ENCODE measurements around the gene CLEC2D.
"Not testable (repeated sequence)": the region's sequence is repeated elsewhere in the genome, so short reads cannot be mapped to it uniquely, and the experiment has no call there.

Gene CLEC2D, protein sequence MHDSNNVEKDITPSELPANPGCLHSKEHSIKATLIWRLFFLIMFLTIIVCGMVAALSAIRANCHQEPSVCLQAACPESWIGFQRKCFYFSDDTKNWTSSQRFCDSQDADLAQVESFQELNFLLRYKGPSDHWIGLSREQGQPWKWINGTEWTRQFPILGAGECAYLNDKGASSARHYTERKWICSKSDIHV

DNA sequence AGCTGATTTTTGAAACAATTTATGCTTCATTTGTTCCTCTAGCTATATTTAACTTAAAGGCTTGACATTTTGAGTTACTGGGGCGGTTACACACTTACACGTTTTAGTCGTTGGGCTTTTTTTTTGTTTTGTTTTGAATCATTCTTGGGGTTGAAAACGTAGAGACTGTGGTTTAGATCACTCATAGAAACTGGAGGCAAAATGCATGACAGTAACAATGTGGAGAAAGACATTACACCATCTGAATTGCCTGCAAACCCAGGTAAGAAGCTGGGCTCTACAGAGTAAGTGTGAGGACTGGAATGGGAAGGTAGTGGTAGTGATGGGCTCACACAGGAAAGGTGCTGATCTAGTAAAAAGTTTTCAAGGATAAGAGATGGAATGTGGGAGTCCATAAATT is at the start of gene CLEC2D:
Gene CLEC2D (plus strand): TSS at position 180 of the 400 bp plus-strand sequence. CDS start 22 bp downstream, at position 202.
- no peak for DNase-seq

DNA sequence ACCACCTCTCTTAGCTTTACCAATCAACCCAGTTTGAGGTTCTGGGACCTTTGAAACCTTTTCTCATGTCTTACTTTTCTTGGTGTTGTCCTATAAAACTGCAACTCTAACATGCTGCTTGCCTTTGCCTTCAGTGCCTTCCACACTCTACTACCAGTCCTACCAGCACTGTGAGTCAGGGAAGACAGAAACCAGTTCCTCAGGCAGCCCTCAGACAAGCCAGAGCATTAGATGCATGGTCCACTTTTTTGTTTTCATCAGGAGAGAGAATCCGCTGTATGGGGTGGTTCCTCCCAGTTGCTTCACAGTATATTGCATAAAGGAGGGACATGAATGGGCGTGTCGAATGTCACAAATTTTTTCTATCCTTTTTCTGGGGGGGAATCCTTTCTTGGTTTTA is 44.5 kb upstream of the CLEC2D start:
- no peak for DNase-seq

DNA sequence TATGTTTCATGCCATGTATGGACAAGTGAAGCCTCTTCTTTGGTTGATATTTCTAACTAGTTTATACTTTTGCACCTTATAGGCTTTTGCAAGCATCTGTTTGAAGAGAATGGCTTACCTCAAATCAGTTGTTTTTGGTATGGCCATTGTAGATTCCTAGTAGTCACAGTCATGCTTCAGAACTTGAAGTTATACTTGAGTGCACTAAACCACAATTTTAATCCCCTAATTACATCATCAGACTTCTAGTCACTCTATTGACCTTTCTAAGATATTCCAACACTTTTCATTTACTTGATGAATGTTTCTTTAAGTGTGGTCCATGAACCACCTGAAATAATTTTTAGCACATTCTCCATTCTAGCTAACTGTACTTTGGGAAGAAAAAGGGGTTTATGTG is 43.2 kb upstream of the CLEC2D start:
- DNase-seq: no peak

DNA sequence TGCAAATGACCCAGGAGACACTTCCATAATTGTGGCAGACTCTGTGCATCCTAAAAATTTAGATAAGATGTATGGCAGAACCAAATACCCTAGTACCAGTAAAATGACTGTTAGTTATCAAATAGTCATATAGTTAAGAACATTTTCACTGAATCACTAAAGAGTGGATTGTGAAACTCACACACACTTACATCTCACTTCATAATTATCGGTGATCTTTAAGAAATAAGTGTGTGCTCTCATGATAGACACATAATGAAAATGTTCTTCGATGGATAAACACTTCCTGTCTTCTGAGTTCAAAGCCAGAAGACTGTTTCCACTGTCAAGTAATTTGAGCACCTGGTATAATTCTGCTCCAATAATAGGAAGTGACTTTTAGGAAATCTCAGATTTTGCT is 42.7 kb upstream of the CLEC2D start:
- no peak for DNase-seq

DNA sequence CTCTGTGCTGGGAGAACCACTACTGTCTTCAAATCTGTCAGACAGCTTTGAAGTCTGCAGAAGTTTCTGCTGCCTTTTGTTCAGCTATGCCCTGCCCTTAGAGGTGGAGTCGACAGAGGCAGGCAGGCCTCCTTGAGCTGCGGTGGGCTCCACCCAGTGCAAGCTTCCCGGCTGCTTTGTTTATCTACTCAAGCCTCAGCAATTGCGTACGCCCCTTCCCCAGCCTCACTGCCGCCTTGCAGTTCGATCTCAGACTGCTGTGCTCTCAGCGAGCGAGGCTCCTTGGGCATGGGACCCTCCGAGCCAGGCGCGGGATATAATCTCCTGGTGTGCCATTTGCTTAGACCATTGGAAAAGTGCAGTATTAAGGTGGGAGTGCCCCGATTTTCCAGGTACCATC is 36.7 kb upstream of the CLEC2D start:
- no peak for DNase-seq

DNA sequence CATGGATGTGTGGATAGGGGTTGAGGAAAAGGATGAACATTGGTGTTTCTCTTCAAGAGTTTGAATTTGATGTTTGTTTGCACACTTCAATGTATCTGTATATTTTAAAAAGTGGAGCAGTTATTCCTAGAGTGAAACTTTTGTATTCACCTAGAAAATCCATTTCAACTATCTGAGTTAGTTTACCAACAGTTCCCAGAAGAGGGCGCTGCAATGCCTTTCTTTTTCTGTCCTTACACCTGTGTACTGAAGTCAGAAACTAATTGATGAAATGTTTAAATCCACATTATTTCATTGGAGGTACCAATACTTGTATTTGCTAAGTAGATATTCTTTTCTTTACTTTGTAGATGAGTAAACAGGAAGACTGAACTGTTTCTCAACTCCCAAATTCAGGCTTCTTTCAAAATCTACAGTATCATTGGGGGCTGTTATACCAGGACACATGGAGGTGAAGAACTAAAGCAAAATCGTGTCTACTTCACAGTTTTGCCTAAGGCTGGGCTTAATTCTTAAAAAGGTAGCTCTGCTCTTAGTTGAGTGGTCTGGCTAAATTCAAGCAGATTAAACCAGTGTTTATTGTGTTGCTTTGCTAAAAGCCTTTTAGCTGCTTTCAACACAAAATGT is 35.2 kb upstream of the CLEC2D start:
- peak; percentile 63 for DNase-seq

DNA sequence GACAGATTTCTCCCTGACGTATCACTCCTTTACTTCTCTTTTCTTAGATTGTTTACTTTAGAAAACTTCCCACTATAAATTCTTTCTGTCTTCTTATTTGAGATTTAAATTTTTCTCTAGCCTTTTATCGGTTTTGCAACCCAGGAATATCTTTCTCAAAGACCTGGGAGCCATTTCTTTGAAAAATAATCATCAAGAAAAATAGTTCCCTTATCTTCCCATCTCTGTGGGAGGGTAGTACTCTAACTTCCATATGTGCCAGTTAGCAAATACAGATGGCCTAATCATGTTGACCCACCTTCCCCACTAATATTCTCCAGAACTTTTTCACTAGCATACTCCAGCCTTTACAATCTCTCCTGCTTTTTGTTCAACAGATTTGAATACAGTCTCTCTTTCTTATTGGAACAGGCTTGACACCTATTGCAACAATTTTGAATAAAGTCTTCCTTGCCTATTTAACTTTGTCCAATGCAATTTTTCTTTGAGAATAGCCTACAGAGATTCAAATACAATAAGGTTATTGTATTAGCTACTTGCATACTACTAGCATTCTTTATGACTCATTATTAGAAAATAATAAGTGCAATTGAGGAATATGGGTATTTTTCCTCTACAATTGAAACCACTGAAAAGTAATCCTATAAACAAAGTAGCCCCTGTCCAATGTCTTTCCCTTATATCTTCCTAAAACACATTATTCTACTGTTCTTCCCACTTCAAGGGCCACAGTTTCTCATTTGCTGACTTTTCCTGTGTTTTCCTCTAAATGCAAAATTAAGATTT is 34.4 kb upstream of the CLEC2D start:
- no peak for DNase-seq

DNA sequence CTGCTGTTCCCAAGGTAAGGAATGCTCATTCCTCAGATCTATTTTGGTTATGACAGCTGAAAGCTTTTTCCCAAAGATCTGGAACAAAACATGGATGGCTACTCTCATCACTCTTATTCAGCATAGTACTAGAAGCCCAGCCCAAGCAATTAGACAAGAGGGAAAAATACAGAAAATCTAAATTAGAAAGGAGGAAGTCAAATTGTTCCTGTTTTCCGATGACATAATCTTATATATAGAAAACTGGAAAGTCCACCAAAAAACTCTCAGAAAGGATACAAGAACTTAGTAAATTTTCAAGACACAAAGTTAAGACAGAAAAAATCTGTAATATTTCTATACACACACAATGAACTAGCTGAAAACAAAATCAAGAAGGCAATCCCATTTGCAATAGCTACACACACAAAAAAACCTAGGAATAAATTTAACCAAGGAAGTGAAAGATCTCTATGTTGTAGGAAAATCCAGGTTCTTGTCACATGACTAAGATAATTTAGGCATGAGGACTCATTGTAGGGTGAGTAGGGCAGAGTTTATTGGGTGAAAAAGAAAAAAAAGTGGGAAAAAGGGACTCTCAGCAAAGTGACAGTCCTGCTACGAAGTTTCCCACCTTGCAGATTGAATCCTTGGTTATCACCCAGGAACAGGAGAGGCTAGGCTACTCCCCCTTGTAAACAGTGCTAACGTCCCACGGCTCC is 33.2 kb upstream of the CLEC2D start:
- DNase-seq: no peak

DNA sequence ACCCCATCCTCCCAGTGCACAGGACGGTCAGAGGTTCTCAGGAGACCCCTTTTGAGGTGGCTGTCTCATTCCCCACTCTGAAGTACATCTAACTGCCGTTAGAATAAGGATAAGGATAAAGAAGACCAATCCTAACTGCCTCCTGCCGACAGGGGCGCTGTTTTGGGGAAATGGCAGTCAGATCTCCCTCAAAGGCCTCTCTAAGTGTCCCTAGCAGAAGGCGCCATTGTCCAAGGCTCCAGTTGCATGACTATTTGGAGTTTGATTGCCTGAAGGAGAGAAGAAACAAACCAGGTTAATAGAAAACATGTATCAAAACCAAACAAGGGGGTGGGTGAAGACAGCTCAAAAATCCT is 32.7 kb upstream of the CLEC2D start:
- DNase-seq: no peak

DNA sequence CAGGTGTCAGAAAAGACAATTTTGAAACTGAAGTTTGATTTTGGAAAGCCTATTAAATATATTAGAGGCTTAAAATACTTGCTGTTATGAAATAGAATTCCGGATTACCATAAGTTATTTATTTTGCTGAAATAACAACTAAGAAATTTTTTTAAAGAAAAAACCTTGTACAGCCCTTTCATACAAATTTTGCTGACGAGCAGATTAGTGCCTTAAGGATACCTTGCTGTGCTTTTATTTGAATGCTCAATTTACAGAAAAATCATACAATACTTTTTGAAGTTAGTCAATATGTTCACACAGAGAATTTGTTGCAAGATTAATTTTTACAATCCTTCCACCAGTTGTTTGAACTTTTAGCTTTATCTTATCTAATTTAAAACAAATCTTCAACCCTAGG is 29.5 kb upstream of the CLEC2D start:
- DNase-seq: no peak

DNA sequence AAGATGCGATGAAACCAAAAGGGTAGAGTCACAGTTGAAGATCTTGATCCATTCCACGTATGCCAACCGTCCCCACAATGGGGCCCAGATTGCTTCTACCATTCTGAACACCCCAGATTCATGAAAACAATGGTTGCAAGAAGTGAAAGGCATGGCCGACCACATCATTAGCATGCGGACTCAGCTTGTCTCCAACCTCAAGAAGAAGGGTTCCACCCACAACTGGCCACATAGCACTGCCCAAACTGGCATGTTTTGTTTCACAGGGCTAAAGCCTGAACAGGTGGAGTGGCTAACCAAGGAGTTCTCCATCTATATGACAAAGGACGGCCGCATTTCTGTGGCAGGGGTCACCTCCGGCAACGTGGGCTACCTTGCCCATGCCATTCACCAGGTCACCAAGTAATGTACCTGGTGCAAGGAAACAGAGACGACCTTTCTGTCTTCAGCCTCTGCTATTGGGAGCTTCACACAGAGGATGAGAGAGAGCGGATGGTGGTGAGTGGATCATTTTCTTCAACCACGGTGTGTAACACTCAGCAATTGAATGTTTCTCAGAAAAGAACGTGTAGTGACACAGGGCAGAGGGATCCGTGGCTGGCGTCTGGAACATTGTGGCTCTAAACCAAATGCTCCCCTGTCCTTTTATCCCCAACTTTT is 26.8 kb upstream of the CLEC2D start:
- DNase-seq: no peak

DNA sequence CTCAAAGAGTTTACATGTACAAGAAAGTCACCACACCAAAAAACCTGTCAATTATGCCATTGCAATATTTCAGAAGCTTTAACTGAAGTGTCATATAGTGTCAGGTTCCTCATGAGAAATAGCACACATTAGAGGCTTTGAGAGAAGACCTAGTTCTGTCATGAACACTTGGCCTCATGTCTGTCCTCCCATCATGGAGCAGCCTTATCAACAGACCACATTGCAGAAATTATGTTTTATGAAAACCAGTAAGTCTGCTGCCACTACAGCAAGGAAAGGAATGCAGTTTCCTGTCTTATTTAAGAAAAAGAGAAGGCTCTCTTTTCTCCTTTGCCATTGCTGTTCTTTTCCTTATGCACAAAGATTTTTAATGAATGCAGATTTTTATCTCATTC is 26.2 kb upstream of the CLEC2D start:
- no peak for DNase-seq

DNA sequence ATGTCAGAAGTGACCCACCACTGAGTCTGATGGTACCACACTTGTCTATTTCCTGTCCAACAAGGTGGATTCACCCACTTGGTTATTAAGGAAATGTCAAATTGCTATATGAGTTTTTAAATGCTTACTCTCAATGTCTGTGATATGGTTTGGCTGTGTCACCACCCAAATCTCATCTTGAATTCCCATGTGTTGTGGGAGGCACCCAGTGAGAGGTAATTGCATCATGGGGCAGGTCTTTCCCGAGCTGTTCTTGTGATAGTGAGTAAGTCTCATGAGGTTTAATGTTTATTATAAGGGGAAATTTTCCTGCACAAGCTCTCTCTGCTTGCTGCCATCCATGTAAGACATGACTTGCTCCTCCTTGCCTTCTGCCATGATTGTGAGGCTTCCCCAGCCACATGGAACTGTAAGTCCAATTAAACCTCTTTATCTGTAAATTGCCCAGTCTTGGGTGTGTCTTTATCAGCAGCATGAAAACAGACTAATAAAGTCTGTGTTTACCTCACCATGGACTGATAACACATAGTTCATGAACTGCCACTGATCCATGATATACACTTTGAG is 24.4 kb upstream of the CLEC2D start:
- DNase-seq: not testable (repeated sequence)

DNA sequence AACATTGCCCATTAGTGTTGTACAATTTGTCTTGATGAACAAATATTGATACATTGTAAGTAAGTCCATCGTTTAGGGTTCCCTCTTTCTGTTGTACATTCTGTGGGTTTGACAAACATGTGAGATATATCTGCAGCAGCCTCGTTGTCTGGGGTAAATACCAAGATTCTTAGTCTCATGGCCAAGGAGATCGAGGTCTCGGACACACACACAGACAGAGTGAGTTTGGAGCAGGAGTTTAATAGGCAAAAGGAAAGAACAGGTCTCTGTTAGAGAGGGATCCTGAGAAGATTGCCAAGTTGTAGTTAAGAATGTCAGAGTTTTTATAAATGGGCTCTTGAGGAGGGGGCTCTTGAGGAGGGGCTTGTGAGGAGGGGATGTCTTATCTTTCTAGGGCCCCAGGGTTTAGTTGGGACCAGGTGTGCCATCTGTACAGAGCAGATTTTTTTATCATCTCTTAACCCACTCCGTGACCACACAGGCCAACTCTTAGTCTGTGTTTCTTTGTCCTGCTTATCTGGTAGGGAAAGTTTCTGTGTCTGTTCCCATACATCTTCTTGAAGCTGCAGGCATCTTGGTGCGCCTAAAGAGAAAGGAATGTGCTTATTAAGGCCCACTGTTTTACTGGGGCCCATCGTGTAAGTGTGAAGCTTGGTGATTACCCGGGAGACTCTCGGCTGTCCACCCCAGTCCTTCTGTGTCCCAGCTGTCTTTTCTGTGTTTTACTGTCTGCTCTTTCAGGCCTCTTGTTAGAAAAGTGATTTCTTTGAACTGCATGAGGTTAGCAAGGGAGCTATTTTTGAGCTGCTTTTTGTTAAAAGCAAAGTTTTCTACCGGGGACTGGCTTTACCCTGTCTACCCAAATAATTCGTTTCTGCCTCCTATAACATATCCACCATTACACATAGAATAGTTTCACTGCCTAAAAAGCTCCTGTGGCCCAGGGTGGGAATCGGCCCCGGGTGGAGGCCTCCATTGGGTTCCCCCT is 22.4 kb upstream of the CLEC2D start:
- DNase-seq: no peak

DNA sequence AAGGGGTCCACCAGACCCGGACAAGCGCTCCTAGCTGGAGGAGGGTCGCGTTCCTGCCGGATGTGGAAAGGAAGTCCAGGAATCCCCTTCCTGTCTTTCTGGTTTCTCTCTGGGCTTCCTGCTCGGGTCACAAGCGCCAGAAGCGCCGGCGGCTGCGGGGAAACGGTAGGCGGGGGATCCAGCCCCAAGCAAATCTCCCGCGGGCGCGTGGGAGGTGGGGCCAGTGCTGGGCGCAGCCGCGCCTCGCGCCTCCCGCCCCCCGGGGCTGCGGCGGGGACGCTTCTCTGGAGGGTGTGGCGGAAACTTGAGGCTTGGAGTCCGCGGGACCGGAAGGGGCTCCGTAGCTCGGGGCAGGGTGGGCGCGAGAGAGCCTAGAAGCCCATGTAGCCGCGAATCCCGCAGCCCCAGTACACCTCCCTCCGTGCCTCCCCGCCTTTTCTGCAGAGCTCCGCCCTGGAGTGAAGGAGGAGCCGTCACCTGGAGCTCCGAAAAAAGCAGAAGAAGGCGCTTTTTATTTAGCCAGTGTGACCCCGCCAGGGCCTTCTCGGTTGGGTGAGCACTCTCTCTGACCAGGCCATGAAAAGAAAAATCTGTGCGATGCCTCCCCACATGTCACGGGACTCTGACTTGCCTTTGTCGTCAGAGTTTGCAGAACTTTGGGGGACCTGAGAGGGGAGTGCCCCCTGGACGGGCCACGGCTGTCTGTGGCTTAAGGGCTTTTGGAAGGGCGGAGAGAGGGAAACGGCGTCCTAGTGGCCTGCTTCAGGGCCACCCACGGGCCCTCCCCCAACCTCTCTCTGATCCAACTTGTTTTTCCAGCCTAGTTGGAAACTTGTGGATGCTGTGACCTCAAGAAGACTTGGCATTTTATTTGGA is 21.4 kb upstream of the CLEC2D start:
- peak; percentile 73 for DNase-seq

DNA sequence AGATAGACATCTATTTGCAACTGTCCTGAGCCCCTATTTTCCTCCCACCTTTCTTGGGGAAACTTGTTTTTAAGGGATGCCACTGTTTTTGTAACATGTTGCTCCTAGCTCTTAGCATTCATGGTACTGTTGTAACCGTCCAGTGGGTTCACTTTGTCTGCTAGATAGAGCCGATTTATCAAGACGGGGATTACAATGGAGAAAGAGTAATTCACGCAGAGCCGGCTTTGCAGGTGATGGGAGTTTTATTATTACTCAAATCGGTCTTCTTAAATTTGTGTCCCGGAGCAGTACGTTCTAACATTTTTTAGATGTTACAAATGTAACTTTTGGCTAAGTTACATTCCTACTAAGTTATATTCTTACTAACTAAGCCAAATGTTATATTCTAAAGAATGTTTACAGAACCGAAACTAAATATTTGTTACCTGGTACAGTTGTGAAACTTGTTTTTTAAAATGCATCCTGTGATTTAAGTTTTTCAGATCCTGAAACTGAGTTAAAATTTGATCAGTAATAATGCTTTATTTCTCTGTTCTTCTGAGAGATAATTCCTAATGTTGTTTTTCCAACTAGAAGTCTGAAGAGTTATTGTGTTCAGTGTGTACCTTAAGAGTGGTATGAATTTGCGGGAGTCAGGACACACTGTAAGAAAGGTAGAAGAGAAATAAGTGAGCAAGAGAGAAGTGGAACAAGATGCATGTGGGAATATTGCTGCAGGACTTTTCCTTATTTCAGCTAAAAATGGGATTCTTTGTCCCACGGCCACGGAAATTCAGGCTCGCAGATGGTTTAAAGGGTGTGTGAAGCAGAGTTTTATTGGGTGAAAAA is 20.6 kb upstream of the CLEC2D start:
- no peak for DNase-seq

DNA sequence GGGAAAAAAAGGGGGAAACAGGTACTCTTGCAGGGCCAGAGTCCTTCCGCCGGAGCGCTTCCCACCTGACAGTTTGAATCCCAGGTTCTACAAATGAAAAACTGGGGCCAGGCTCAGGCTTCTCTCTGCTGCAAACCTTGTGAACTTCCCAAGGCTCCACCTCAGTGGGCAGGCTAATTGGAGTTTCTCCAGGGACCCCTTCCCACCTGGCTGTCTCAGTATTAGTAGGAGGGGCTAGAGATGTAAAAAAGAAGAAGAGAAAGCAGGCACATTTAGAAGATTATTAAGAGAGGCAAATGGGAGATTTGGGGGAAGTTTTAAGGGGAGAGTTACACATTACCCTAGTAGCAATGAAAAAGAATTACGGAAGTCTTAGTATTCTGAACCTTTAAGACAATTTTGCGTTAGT is 20.0 kb upstream of the CLEC2D start:
- no peak for DNase-seq

DNA sequence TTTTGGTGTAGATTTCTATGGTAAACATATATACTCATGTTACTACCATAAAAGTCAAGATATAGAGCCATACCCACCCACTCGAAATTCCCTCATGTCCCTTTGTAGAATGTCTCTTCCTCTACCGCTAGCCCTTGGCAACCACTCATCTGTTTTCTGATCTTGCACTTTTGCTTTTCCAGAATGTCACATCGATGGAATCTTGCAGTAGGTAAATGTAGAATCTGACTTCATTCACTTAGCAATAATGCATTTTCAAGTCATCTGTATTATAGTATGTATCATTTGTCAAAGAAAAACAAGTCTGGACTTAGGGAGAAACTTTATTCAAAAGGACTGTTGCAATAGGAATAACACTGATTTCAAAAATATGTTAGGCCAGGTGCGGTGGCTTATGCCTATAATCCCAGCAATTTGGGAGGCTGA is 19.3 kb upstream of the CLEC2D start:
- DNase-seq: no peak

DNA sequence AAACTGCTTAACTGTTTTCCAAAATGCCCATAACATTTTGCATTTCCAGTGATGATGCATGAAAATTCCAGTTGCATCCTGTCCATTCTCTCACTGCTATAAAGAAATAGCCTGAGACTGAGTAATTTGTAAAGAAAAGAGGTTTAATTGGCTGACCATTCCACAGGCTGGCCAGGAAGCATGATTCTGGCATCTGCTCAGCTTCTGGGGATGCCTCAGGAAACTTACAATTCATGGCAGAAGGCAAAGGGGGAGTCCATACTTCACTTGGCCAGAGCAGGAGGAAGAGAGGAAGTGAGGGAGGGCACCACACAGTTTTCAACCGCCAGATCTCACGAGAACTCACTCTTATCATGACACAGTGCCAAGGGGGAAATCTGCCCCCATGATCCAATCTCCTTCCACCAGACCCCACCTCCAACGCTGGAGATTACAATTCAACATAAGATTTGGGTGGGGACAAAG is 18.2 kb upstream of the CLEC2D start:
- DNase-seq: no peak
